HEK293T (cell line): Measurements from ENCODE around the gene FAM43B.

Experiments used
- CTCF ChIA-PET: fragments of 350-600 bp; formaldehyde crosslinking; extraction: SDS; loops from one replicate; lab custom pipeline; 2021; ENCODE audit warnings: antibody characterized with exemption, inconsistent platforms; lab: Yijun Ruan, JAX
- POLR2A ChIA-PET: fragments of 350-600 bp; formaldehyde crosslinking; extraction: SDS; loops from one replicate; lab custom pipeline; 2020; ENCODE audit warnings: antibody characterized with exemption, inconsistent platforms; lab: Yijun Ruan, JAX
- DNase-seq: peaks from one replicate; pipeline ENCODE4 v3.0.0; 2012; ENCODE audit warnings: mixed read lengths; ENCODE audit errors: extremely low spot score
- ARNT ChIP-seq: fragments of 450-650 bp; IDR thresholded peaks from 2 replicates; pipeline ENCODE4 v1.6.1; 2017; ENCODE audit warnings: mild to moderate bottlenecking
- BHLHE40 ChIP-seq: fragments of 450-650 bp; IDR thresholded peaks from 2 replicates; pipeline ENCODE4 v1.6.1; 2016; ENCODE audit warnings: mild to moderate bottlenecking, moderate library complexity, borderline replicate concordance
- CTBP1 ChIP-seq: fragments of 450-650 bp; IDR thresholded peaks from 2 replicates; pipeline ENCODE4 v1.6.1; 2016; ENCODE audit warnings: borderline replicate concordance
- ELF4 ChIP-seq: fragments of 450-650 bp; IDR thresholded peaks from 2 replicates; pipeline ENCODE4 v1.6.1; 2017; ENCODE audit warnings: antibody characterized with exemption
- FOXA1 ChIP-seq: fragments of 450-650 bp; IDR thresholded peaks from 2 replicates; pipeline ENCODE4 v1.6.1; 2016; ENCODE audit warnings: mild to moderate bottlenecking
- FOXK2 ChIP-seq: fragments of 450-650 bp; IDR thresholded peaks from 2 replicates; pipeline ENCODE4 v1.6.1; 2016; ENCODE audit warnings: mild to moderate bottlenecking
- FOXM1 ChIP-seq: fragments of 450-650 bp; IDR thresholded peaks from 2 replicates; pipeline ENCODE4 v1.6.1; 2017; ENCODE audit warnings: mild to moderate bottlenecking, borderline replicate concordance
- L3MBTL2 ChIP-seq: fragments of 450-650 bp; conservative IDR thresholded peaks from 2 replicates; pipeline ENCODE4 v1.6.1; 2016; ENCODE audit warnings: mild to moderate bottlenecking
- NFRKB ChIP-seq: fragments of 450-650 bp; IDR thresholded peaks from 2 replicates; pipeline ENCODE4 v1.6.1; 2016; ENCODE audit warnings: mild to moderate bottlenecking, moderate library complexity
- PKNOX1 ChIP-seq: fragments of 450-650 bp; IDR thresholded peaks from 2 replicates; pipeline ENCODE4 v1.6.1; 2016
- SP1 ChIP-seq: fragments of 450-650 bp; IDR thresholded peaks from 2 replicates; pipeline ENCODE4 v1.6.1; 2017
- SUZ12 ChIP-seq: fragments of 450-650 bp; IDR thresholded peaks from 2 replicates; pipeline ENCODE4 v1.6.1; 2016; ENCODE audit warnings: mild to moderate bottlenecking
- TARDBP ChIP-seq: fragments of 450-650 bp; IDR thresholded peaks from 2 replicates; pipeline ENCODE4 v1.6.1; 2016
- ZNF384 ChIP-seq: fragments of 450-650 bp; IDR thresholded peaks from 2 replicates; pipeline ENCODE4 v1.6.1; 2016

The FAM43B gene

GRCh38 chr1:20574686-20575540, 22.5 kb downstream of the FAM43B start:
- DNase-seq: peak; percentile 88
- POLR2A ChIA-PET: interaction anchor here (1.0 to 2.8 kb wide), 3 partner anchors 23 to 87 kb away, joined by 3 to 27 read pairs (median 6); partner anchors contain the start of gene DDOST
- TF ChIP-seq ZNF384 (no peak), PKNOX1 (peak; percentile 74; the same call in 1 of the 2 replicates)
- CTCF ChIA-PET: interaction anchor here (0.6 to 3.6 kb wide), 22 partner anchors 9 to 777 kb away, joined by 3 to 39 read pairs (median 4); partner anchors contain the start of genes FAM43B and PINK1

- CTCF ChIA-PET: interaction anchor here (0.7 to 3.6 kb wide), 16 partner anchors 9 to 777 kb away, joined by 3 to 39 read pairs (median 4); partner anchors contain the start of genes FAM43B and PINK1
- TF ChIP-seq TARDBP (no peak), SP1 (no peak), FOXA1 (no peak)
- no peak for DNase-seq
- POLR2A ChIA-PET: interaction anchor here (1.0 to 2.8 kb wide), 3 partner anchors 24 to 86 kb away, joined by 3 to 27 read pairs (median 6); partner anchors contain the start of gene DDOST
Observed at GRCh38 chr1:20575541-20576336, 23.4 kb downstream of the FAM43B start.

- CTCF ChIA-PET: no interaction called here
- no peak for DNase-seq
- no peak for TF ChIP-seq SUZ12
- POLR2A ChIA-PET: interaction anchor here (2.2 kb wide), 1 partner anchor 56 kb away, joined by 6 read pairs; no protein-coding TSS in a partner anchor
Observed at GRCh38 chr1:20578062-20578461, 25.7 kb downstream of the FAM43B start.

- ChIA-PET POLR2A (interaction anchor here (2.2 kb wide), 1 partner anchor 55 kb away, joined by 6 read pairs; no protein-coding TSS in a partner anchor), CTCF (no interaction called here)
- TF ChIP-seq CTBP1: no peak
- no peak for TF ChIP-seq L3MBTL2
- TF ChIP-seq BHLHE40: no peak
- TF ChIP-seq FOXK2: no peak
- TF ChIP-seq ZNF384: no peak
- TF ChIP-seq FOXM1: no peak
- no peak for TF ChIP-seq ELF4
- TF ChIP-seq ARNT: no peak
- no peak for TF ChIP-seq FOXA1
- no peak for TF ChIP-seq TARDBP
- no peak for DNase-seq
Observed at GRCh38 chr1:20578721-20579395, 26.5 kb downstream of the FAM43B start.

- POLR2A ChIA-PET: no interaction called here
- no peak for DNase-seq
- peak; percentile 41; the same call in 1 of the 2 replicates for TF ChIP-seq PKNOX1
- TF ChIP-seq NFRKB: no peak
- no peak for TF ChIP-seq L3MBTL2
- no peak for TF ChIP-seq ZNF384
- CTCF ChIA-PET: interaction anchor here (3.5 kb wide), 1 partner anchor 10 kb away, joined by 13 read pairs; no protein-coding TSS in a partner anchor
Observed at GRCh38 chr1:20584890-20585289, 32.5 kb downstream of the FAM43B start.

GRCh38 chr1:20586953-20587660, 34.7 kb downstream of the FAM43B start:
- no peak for TF ChIP-seq L3MBTL2
- TF ChIP-seq PKNOX1: no peak
- no peak for TF ChIP-seq FOXM1
- no peak for TF ChIP-seq BHLHE40
- no peak for TF ChIP-seq NFRKB
- no peak for TF ChIP-seq ZNF384
- DNase-seq: no peak
- ChIA-PET CTCF (no interaction called here), POLR2A (no interaction called here)
